Stimulated activated CD8-positive, alpha-beta memory T cell treated with anti-CD3 and anti-CD28 coated beads, Interleukin-15, amount 100 ng/mL, for 4 hours (primary cell): Measurements from ENCODE around the gene GNAS.

Source experiments
- DNase-seq, 2 donors: peaks; one replicate each; pipeline ENCODE4 v3.0.0-alpha.2; 2020; ENCODE audit warnings: low read depth in 2 of 2

GNAS gene

GRCh38 chr20:58853976-58854637, 1.6 kb downstream of the GNAS start:
- no peak for DNase-seq

GRCh38 chr20:58854638-58855471, 2.3 kb downstream of the GNAS start:
- no peak for DNase-seq

- no peak for DNase-seq
Measured at GRCh38 chr20:58855506-58856389, 3.2 kb downstream of the GNAS start.

- no peak for DNase-seq
Measured at GRCh38 chr20:58863044-58863790, 10.7 kb downstream of the GNAS start.

GRCh38 chr20:58864346-58864745, 11.8 kb downstream of the GNAS start:
- DNase-seq = no peak

- no peak for DNase-seq
Measured at GRCh38 chr20:58865843-58866242, 13.3 kb downstream of the GNAS start.

GRCh38 chr20:58867211-58867610, 14.7 kb downstream of the GNAS start:
- no peak for DNase-seq

- no peak for DNase-seq
Measured at GRCh38 chr20:58868795-58869194, 16.3 kb downstream of the GNAS start.

GRCh38 chr20:58869662-58870227, 17.2 kb downstream of the GNAS start:
- no peak for DNase-seq

GRCh38 chr20:58870293-58871014, 17.9 kb downstream of the GNAS start:
- DNase-seq = no peak

- DNase-seq = no peak
Measured at GRCh38 chr20:58871533-58872102, 19.1 kb downstream of the GNAS start.

- DNase-seq = no peak
Measured at GRCh38 chr20:58874469-58874868, 22.0 kb downstream of the GNAS start.

- no peak for DNase-seq
Measured at GRCh38 chr20:58875111-58875510, 22.6 kb downstream of the GNAS start.

- no peak for DNase-seq
Measured at GRCh38 chr20:58875541-58876134, 23.1 kb downstream of the GNAS start.

GRCh38 chr20:58876437-58876836, 23.9 kb downstream of the GNAS start:
- DNase-seq = no peak

GRCh38 chr20:58877050-58877975, 24.8 kb downstream of the GNAS start:
- DNase-seq = no peak

GRCh38 chr20:58877976-58878360, 25.5 kb downstream of the GNAS start:
- no peak for DNase-seq

- no peak for DNase-seq
Measured at GRCh38 chr20:58878399-58878798, 25.9 kb downstream of the GNAS start.

GRCh38 chr20:58880441-58880840, 27.9 kb downstream of the GNAS start:
- DNase-seq = no peak
